ENCODE results near the gene RER1.

The RER1 gene

DNA sequence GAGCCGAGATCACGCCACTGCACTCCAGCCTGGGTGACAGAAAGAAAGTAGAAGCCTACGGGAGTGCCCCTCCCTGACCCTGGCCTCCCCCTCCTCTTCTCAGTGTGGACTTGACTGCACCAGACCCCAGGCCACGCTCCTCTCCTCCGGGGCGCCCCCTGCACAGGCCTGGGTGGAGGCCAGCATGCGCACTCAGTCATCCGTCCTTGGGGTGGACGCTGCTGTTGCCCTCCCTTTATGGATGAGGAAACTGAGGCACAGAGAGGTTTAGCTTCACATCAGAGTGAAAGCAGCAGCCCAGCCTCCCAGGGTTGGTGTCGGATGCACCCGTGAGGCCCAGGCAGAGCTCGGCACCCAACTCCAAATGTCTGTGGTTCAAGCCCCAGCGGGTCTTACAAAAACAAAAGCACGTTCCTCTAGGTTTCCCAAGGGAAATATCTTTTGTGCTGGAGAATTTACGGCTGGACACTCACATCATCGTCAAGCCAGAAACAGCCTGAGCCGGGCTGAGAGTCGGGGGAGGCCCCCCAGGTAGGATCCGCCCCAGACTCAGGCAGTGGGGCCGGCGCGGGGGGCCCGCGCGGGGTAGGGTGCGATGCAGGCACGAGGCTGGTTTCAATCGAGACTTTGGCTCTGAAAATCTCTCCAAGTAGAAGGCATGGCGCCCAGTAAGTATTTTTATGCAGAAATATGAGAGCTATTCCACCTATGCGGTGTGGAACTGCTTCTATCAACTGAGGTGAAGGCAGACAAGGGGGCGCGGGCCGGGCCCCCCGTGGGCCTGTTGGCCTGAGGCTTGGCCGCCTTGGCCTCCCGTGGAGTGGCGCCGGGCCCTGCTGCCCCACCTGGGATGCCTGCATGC, 36.9 kb upstream of the RER1 start:
- DNase-seq, result no peak

- no peak for DNase-seq
These were observed 36.0 kb upstream of the RER1 start for GRCh38 chr1:2355373-2356261.

GRCh38 chr1:2356401-2356800, 35.2 kb upstream of the RER1 start:
- no peak for DNase-seq

GRCh38 chr1:2356911-2357845, 34.5 kb upstream of the RER1 start:
- DNase-seq, result no peak

- no peak for DNase-seq
These were observed 33.6 kb upstream of the RER1 start for GRCh38 chr1:2358072-2358471.

DNA sequence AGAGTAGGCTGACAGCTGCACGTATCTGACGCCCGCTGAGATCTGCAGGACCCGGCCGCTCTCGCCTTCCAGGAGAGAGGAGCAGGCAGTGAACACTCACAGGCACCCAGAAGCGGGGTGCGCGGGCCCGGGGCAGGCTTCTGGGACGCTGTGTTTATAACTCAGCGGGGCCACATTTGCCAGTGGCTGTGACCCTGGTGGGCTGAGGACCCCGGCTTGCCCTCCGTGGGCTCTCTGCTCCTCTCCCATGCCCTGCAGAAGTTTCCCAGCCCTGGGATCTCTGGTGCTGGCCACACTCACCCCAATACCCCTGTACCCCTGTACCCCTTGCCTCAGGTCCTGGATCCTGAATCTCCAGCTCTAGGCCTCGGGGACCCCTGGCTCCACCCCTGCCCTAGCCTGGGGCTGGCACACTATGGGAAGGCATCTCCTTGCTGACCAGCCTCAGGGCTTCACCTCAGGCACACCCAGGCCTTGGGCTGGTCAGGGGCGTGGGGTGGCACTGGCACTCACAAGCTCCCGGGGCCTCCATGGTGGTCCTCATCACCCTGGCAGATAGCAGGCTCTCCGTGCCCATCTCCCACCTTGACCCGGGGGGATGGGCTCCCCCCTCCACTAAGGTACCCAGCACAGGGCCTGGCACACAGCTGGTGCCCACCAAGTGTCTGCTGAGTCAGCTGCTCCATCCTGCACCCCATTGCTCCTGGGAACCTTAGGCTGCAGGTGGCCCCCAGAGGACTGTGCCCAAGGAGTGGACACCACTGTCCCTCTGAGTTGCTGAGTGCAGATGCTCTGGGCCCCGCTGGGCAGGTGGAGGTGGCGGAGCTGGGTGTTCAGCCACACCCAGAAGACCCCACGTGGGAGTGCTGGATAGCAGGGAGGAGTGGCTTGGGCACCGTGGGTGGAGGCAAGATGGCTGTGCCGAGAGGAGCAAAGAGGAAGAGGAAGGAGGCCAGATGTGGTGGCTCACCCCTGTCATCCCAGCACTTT, 32.7 kb upstream of the RER1 start:
- no peak for DNase-seq

DNA sequence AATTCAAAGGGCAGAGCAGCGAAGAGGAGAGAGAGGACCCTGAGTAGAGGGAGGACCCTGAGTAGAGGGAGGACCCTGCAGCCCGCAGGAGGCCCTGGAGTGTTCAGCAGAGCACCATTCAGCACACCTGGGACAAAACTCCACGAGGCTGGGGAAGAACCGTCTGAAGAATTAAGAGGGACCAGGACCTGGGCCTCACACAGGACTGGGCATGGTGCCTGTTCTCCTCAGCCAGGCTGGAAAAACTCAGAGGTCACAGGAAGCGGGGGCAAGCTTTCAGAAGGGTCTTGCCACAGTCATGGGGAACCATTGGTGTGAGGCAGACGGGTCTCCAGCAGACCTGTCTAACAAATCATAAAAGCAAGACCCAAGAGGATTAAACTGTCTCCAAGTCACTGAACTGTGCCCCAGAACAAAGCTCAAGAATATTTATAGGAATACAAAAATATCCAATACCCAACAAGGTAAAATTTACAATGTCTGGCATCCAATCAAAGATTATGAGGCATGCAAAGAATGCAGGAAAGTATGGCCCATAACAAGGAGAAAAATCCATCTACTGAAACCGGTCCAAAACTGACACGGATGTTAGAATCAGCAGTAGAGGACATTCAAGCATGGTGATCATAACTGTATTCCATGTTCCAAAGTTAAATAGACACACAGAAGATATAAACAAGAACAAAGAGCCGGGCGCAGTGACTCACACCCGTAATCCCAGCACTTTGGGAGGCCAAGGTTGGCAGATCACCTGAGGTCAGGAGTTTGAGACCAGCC, 30.9 kb upstream of the RER1 start:
- no peak for DNase-seq

DNA sequence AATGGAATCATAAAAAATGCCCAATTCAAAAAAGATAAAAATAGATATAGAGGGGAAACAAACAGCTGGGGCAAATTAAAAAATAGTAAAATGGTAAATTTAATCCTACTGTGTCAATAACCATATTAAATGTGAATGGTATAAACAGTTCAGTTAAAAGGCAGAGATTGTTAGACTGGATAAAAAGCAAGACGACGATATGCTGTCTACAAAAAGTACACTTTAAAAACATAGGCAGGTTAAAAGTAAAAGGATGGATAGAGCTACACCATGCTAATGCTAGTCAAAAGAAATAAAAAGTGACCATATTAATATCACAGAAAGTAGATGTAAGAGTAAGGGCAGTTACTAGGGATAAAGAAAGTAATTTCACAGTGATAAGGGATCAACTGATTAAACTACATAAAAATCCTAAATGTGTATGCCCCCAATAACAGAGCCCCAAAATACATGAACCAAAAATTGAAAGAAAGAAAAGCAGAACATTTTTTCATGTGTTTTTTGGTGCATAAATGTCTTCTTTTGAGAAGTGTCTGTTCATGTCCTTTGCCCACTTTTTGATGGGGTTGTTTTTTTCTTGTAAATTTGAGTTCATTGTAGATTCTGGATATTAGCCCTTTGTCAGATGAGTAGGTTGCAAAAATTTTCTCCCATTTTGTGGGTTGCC, 27.7 kb upstream of the RER1 start:
- no peak for DNase-seq

- DNase-seq, result no peak
These were observed 23.4 kb upstream of the RER1 start for GRCh38 chr1:2368053-2368744.

DNA sequence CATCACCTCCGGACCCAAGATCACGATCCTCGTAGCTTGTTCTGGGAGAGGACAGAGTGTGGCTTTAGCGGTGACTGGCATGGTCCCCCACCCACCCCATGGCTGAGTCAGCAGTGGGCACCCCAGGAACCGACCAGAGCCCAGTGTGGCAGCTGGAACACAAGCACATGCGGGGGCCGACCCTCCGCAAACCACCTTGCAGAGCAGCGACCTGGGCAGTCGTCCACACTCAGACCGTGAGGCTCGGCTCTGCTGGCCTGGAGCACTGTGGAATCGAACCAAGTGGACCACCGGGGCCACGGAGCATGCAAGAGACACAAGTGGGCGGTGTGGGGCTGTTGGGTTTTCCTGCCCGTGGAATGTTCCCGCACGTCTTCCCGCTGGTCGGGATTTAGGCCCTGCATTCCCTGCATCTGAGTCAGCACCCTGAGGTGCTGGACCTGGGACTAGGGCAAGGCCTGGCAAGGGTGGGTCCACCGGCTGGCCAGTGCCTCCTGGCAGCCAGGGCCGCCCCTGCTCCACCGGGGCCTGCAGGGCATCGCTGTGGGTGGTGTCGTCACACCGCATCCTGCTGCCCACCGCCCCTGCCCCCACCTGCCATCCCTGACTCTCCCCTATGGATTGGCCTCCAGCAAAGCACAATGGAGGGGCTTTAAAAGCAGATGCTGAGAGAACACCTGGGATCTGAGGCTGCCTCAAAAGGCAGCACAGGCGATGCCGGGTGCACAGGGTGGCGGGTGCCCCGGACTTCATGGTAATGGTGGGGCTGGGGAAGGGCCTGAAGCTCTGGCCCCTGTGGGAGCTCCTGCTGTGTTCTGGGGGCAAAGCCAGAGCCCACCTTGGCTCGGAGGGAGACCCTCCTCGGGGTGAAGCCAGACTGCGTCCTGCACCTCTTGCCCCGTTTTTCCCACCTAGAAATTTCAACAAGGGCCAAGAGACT, 18.8 kb upstream of the RER1 start:
- DNase-seq, result no peak

GRCh38 chr1:2373551-2374251, 17.9 kb upstream of the RER1 start:
- DNase-seq, result no peak

DNA sequence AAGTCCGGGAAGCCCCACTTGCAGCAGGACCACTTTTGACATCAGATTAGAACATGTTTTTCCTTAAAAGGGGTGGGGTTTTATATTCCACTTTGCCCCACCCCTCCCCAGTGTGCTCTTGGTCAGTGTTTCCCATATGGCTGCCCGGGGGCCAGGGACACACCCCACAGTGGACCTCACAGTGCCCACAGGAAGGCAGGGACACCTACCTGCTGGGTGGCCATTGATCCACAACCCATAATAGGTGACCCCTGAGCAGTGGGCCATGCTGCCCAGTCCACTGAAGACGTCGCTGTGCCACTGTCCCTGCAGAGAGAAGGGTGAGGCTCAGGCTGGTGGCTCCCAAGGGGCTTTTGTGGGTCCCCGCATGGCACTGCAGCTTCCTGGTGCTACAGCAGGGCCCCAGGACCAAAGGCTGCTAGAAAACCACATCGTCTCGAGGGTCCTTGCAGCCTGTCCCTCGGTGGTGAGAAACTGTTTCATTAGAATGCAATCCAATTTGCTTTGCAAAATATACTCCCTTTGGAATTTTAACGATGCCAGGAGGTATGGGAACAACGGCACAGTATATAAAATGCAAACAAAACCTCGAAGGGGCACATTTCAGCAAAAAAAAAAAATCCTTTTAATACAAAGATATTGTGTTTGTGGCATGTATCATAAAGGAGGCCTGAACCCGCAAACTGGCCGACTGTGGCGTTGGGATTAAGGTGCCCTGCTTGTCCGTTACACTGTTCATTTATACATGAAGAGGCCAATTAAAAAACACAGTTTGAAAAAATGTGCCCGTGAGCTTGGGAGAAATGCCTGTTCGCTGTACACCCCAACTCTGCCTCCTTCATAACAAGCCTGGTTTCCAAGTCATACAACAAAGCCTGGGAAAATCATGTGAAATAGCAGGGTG, 17.1 kb upstream of the RER1 start:
- DNase-seq, result no peak

DNA sequence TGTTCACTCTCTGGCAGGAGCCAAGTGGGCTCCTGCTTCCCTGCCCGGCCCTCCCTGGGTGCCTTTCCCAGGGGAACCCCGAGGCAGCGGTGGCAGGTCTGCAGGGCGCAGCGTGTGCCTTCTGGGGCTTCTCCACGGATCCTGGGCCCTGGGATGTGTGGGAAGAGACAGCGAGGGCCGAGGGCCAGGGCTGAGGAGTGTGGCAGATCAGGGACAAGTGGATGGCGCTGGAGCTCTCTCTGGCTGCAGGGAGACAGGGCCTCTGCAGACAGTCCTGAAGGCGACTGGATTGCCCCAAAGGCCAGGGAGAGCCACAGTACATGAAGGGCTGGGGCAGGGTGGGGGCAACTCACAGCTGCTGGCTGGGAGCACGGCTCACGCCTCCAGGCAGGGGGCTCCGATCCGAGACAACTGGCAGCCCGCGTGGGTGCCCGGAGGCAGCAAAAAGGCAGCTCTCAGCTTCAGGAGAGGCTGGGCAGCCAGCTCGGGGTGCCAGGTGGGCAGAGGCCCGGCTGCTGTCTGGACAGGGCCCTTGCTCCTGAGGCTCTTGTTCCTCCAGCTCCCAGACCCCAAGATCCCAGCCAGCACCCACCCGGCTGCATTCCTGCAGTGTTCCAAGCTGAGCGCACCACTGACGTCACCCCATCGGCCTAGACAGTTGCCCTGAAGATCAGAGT, 16.3 kb upstream of the RER1 start:
- DNase-seq, result no peak

- no peak for DNase-seq
These were observed 15.7 kb upstream of the RER1 start for GRCh38 chr1:2375923-2376260.

GRCh38 chr1:2376261-2376741, 15.3 kb upstream of the RER1 start:
- DNase-seq, result no peak
